ENCODE measurements around the gene COL23A1. TPM values are rescaled to one million over a fixed set of nuclear protein-coding genes. Genes with fewer than 3 reads are reported as not detected.

The COL23A1 gene
- polyA plus RNA-seq, 1 donor (not counting 4 experiments of a cell fraction or from before 2014, with no cell fraction given), result not detected

GRCh38 chr5:178458140-178458539, 132.1 kb downstream of the COL23A1 start:
- DNase-seq (ENCODE audit: low read depth, low spot score) (no peak), FAIRE-seq (no peak)
- TF ChIP-seq EZH2 (IDR thresholded peaks at IDR 0.05; ENCODE audit: low read length) (no peak), CTCF (optimal IDR thresholded peaks at IDR 0.05 in 1 of 3, IDR thresholded peaks at IDR 0.05 in 1 of 3, conservative IDR thresholded peaks at IDR 0.05 in 1 of 3; ENCODE audit: extremely low read depth in 1 of 3, insufficient read depth in 2 of 3, low read length in 3 of 3) (no peak)
- H3K4me2 ChIP-seq (ENCODE audit: control insufficient read depth, extremely low read depth, insufficient read depth, low read depth, low read length), result no peak overlapping the region
- no peak overlapping the region for H2AFZ ChIP-seq (ENCODE audit: control insufficient read depth, low read length)
- H3K9me3 ChIP-seq (ENCODE audit: control insufficient read depth, low read depth, low read length), result no peaks in the 10 kb centered on the region
- H3K4me3 ChIP-seq (ENCODE audit: control insufficient read depth in 2 of 3, extremely low read depth in 1 of 3, insufficient read depth in 2 of 3, low read depth in 1 of 3, low read length in 3 of 3), result no peak overlapping the region
- no peaks in the 10 kb centered on the region for H3K27me3 ChIP-seq (ENCODE audit: control insufficient read depth, extremely low read depth, insufficient read depth, low read length)
- H3K79me2 ChIP-seq (ENCODE audit: control insufficient read depth, insufficient read depth, low read length), result no peaks in the 10 kb centered on the region
- dilution Hi-C loops (cut with MboI; ENCODE audit: extremely low pct_ligation_motif_present, low sequenced_read_pairs), result no loop called here
- H4K20me1 ChIP-seq (ENCODE audit: control insufficient read depth, extremely low read depth, insufficient read depth, low read length), result no peaks in the 10 kb centered on the region
- H3K9ac ChIP-seq (ENCODE audit: control insufficient read depth, extremely low read depth, insufficient read depth, low read length), result no peak overlapping the region
- no peak overlapping the region for H3K27ac ChIP-seq (ENCODE audit: control insufficient read depth, insufficient read depth, low read length)
- no peaks in the 10 kb centered on the region for H3K9me1 ChIP-seq (ENCODE audit: control insufficient read depth, extremely low read depth, insufficient read depth, low read length)
- no peaks in the 10 kb centered on the region for H3K4me1 ChIP-seq (ENCODE audit: control insufficient read depth, extremely low read depth, insufficient read depth, low read length)
- H3K36me3 ChIP-seq (ENCODE audit: control insufficient read depth in 2 of 2, extremely low read depth in 1 of 2, insufficient read depth in 2 of 2, low read length in 2 of 2), result no peaks in the 10 kb centered on the region

GRCh38 chr5:178457471-178457870, 132.7 kb downstream of the COL23A1 start:
- FAIRE-seq (no peak), DNase-seq (ENCODE audit: low read depth, low spot score) (no peak)
- no peak overlapping the region for H2AFZ ChIP-seq (ENCODE audit: control insufficient read depth, low read length)
- H3K9me3 ChIP-seq (ENCODE audit: control insufficient read depth, low read depth, low read length), result no peaks in the 10 kb centered on the region
- H3K4me3 ChIP-seq (ENCODE audit: control insufficient read depth in 2 of 3, extremely low read depth in 1 of 3, insufficient read depth in 2 of 3, low read depth in 1 of 3, low read length in 3 of 3), result no peak overlapping the region
- H3K4me1 ChIP-seq (ENCODE audit: control insufficient read depth, extremely low read depth, insufficient read depth, low read length), result no peaks in the 10 kb centered on the region
- H3K36me3 ChIP-seq (ENCODE audit: control insufficient read depth in 2 of 2, extremely low read depth in 1 of 2, insufficient read depth in 2 of 2, low read length in 2 of 2), result no peaks in the 10 kb centered on the region
- H3K27me3 ChIP-seq (ENCODE audit: control insufficient read depth, extremely low read depth, insufficient read depth, low read length), result no peaks in the 10 kb centered on the region
- no peaks in the 10 kb centered on the region for H3K9me1 ChIP-seq (ENCODE audit: control insufficient read depth, extremely low read depth, insufficient read depth, low read length)
- H3K4me2 ChIP-seq (ENCODE audit: control insufficient read depth, extremely low read depth, insufficient read depth, low read depth, low read length), result no peak overlapping the region
- no peaks in the 10 kb centered on the region for H3K79me2 ChIP-seq (ENCODE audit: control insufficient read depth, insufficient read depth, low read length)
- dilution Hi-C loops (cut with MboI; ENCODE audit: extremely low pct_ligation_motif_present, low sequenced_read_pairs), result no loop called here
- H4K20me1 ChIP-seq (ENCODE audit: control insufficient read depth, extremely low read depth, insufficient read depth, low read length), result no peaks in the 10 kb centered on the region
- TF ChIP-seq CTCF (optimal IDR thresholded peaks at IDR 0.05 in 1 of 3, IDR thresholded peaks at IDR 0.05 in 1 of 3, conservative IDR thresholded peaks at IDR 0.05 in 1 of 3; ENCODE audit: extremely low read depth in 1 of 3, insufficient read depth in 2 of 3, low read length in 3 of 3) (no peak), EZH2 (IDR thresholded peaks at IDR 0.05; ENCODE audit: low read length) (no peak)
- no peak overlapping the region for H3K9ac ChIP-seq (ENCODE audit: control insufficient read depth, extremely low read depth, insufficient read depth, low read length)
- H3K27ac ChIP-seq (ENCODE audit: control insufficient read depth, insufficient read depth, low read length), result no peak overlapping the region
